ENCODE data around the gene ERGIC1.

ERGIC1 gene

GRCh38 chr5:172866802-172867748 lies 33.0 kb downstream of the ERGIC1 start:
- DNase-seq: no peak

- DNase-seq: no peak
Observed at GRCh38 chr5:172867761-172868435, 33.8 kb downstream of the ERGIC1 start.

DNA sequence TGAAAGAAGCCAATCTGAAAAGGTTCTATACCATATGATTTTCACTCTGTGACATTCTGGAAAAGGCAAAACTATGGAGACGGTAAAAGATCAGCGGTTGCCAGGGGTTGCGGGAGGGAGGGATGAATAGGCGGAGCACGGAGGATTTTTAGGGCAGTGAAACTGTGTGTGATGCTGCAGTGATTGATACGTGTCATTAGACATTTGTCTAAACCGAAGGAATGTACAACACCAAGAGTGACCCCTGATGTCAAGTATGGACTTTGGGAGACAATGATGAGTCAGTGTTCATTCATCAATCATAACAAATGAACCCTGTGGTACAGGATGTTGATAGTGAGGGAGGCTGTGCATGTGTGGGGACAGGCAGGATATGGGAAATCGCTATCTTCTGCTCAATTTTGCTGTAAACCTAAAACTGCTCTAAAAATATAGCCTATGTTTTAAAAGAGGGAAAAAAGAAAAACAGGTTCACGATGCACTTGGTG lies 34.4 kb downstream of the ERGIC1 start:
- DNase-seq: no peak

GRCh38 chr5:172868924-172869591 lies 35.0 kb downstream of the ERGIC1 start:
- no peak for DNase-seq

GRCh38 chr5:172869691-172870090 lies 35.6 kb downstream of the ERGIC1 start:
- DNase-seq: no peak

DNA sequence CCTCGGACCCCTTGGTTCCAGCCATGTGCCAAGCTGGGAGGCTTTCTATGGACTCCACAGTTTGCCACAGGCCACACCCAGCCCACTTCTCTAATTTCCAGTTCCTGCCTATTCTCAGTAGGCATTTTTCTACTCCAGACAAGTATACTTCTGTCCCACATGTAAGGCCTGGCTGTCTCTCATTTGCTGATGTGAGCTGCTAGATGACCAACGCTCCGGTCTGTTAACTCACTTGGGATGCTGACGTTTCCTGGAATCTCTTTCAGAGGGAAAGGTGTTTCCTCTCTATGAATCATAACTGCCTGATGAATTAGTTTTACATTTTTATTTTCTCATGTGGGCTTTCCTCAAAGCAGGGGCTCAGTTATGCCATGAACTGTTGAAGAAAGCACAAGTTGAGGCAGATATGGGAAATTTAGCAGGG lies 36.3 kb downstream of the ERGIC1 start:
- no peak for DNase-seq

DNA sequence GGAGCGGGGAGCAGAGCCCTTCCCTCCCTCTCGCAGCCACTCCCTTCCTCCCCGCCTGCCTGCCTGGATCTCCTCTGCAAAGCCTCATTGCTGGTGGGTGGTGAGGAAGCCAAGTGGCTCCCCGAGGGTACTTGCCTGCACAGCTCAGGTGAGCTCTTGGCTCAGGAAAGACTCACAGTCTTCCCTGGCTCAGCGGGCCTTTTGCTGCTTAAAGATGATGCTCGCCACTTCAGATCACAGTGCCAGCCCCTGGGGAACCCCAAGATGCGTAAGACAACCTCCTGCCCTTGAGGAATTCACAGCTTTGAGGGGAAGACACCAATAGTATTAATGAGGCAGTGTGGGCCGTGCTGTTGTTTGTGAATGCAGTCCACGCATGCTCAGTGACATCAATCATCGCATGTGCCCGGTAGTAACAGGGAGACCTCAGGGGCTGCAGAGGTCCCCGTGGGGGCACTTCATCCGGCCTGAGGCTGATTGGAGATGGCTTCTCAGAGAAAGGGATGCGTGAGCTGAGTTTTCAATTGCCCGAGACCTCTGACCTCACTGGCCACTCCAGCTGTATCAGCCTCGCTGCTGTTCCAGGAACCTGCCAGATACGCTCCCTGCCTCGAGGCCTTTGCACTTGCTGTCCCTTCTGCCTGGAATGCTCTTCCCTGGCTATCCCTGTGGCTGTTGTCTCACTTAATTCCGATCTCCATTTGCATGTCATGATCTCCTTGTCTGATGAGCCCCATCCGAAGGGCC lies 36.8 kb downstream of the ERGIC1 start:
- DNase-seq: no peak

GRCh38 chr5:172871536-172871935 lies 37.5 kb downstream of the ERGIC1 start:
- DNase-seq: no peak

DNA sequence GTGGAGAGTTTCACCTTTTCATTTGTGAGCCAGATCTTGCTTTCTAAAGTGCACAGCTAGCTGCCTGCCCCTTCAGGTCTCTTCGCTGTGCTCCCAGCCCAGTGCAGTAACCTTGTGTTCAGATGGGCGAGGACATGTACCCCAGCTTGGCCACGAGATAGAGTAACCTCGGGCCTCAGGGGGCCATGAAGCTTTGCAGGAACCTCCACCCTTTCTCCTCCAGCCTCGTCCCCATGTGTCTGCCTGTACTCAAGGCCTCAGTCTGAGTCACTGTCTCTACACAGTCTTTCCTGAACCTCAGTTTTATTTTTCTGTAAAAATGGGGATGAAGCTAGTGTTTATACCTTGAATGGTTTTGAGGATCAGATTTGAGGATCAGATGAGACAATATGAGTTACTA lies 37.9 kb downstream of the ERGIC1 start:
- DNase-seq: no peak

DNA sequence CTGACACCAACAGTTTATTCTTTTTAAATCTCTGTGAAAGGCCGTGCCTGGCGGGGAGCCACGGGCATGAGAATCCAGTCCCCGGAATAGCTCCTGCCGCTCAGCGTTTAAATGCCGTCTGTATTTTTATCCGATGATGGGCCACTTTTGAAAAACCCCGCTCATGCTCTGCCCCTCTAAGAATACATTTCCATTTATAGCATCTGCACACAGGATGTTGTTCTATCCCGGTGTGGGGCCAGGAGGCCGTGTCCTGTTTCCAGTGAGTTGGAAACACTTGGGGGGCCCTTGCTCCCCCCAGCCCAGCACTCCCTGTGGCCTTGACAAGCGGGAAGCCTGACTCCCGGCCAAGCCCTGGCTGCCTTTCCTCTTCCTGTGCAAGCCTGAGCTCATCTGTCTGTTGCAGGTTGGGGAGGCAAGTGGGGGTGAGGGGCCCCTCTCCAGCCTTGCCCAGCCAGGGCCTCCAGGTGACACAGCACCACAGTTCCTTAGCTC lies 39.0 kb downstream of the ERGIC1 start:
- DNase-seq: no peak

- DNase-seq: no peak
Observed at GRCh38 chr5:172873513-172873912, 39.5 kb downstream of the ERGIC1 start.

GRCh38 chr5:172874647-172875504 lies 40.8 kb downstream of the ERGIC1 start:
- DNase-seq: no peak

- DNase-seq: no peak
Observed at GRCh38 chr5:172875505-172876279, 41.6 kb downstream of the ERGIC1 start.

- no peak for DNase-seq
Observed at GRCh38 chr5:172876578-172876977, 42.5 kb downstream of the ERGIC1 start.

GRCh38 chr5:172877466-172878260 lies 43.6 kb downstream of the ERGIC1 start:
- no peak for DNase-seq

- no peak for DNase-seq
Observed at GRCh38 chr5:172878585-172878932, 44.5 kb downstream of the ERGIC1 start.

GRCh38 chr5:172878933-172879752 lies 45.1 kb downstream of the ERGIC1 start:
- DNase-seq: no peak

- peak; percentile 34 for DNase-seq
Observed at GRCh38 chr5:172881691-172882370, 47.8 kb downstream of the ERGIC1 start.
